CD4-positive, alpha-beta T cell treated with Interleukin-15 for 1 hour (primary cell): Measurements from ENCODE around the gene MARF1.
"Not testable (repeated sequence)": the region's sequence is repeated elsewhere in the genome, so short reads cannot be mapped to it uniquely, and the experiment has no call there.

Source experiments
- DNase-seq: peaks from one replicate; pipeline ENCODE4 v3.0.0-alpha.2; 2020

MARF1 gene

GRCh38 chr16:15618392-15618791 lies 24.6 kb downstream of the MARF1 start:
- DNase-seq: no peak

- no peak for DNase-seq
Observed at GRCh38 chr16:15617901-15618300, 25.1 kb downstream of the MARF1 start.

- no peak for DNase-seq
Observed at GRCh38 chr16:15616475-15617165, 26.3 kb downstream of the MARF1 start.

- DNase-seq: no peak
Observed at GRCh38 chr16:15616012-15616411, 26.9 kb downstream of the MARF1 start.

GRCh38 chr16:15613676-15614075 lies 29.3 kb downstream of the MARF1 start:
- DNase-seq: no peak

- DNase-seq: no peak
Observed at GRCh38 chr16:15611610-15612009, 31.3 kb downstream of the MARF1 start.

GRCh38 chr16:15610369-15610871 lies 32.5 kb downstream of the MARF1 start:
- DNase-seq: no peak

- no peak for DNase-seq
Observed at GRCh38 chr16:15609286-15609649, 33.7 kb downstream of the MARF1 start.

- no peak for DNase-seq
Observed at GRCh38 chr16:15608398-15609285, 34.3 kb downstream of the MARF1 start.

- peak; percentile 41 for DNase-seq
Observed at GRCh38 chr16:15607700-15608396, 35.1 kb downstream of the MARF1 start.

- not testable (repeated sequence) for DNase-seq
Observed at GRCh38 chr16:15607221-15607699, 35.7 kb downstream of the MARF1 start.

- no peak for DNase-seq
Observed at GRCh38 chr16:15606518-15607220, 36.3 kb downstream of the MARF1 start.

- DNase-seq: no peak
Observed at GRCh38 chr16:15605839-15606517, 37.0 kb downstream of the MARF1 start.

GRCh38 chr16:15604460-15605440 lies 38.2 kb downstream of the MARF1 start:
- DNase-seq: no peak

- DNase-seq: no peak
Observed at GRCh38 chr16:15602285-15603044, 40.5 kb downstream of the MARF1 start.

GRCh38 chr16:15601212-15601879 lies 41.6 kb downstream of the MARF1 start:
- DNase-seq: no peak

- no peak for DNase-seq
Observed at GRCh38 chr16:15599303-15600070, 43.5 kb downstream of the MARF1 start.

GRCh38 chr16:15598648-15599190 lies 44.2 kb downstream of the MARF1 start:
- DNase-seq: no peak
